SK-N-SH treated with all-trans-retinoic acid at 6 μM for 48 hours (cell line): Measurements from ENCODE around the gene STK26.

Source experiments
- ARNTL ChIP-seq: fragments of 450-650 bp; formaldehyde crosslinking; IDR thresholded peaks from 2 replicates; pipeline ENCODE4 v1.5.0; 2020; ENCODE audit warnings: low read depth, mild to moderate bottlenecking, moderate library complexity, borderline replicate concordance
- GLIS3 ChIP-seq: fragments of 250-450 bp; sonication (Bioruptor Pico); IDR thresholded peaks from 2 replicates; pipeline ENCODE4 v1.5.0; 2020; ENCODE audit warnings: mild to moderate bottlenecking, moderate library complexity
- OSR1 ChIP-seq: fragments of 250-450 bp; sonication (Bioruptor Pico); IDR thresholded peaks from 2 replicates; pipeline ENCODE4 v1.8.0; 2022; ENCODE audit warnings: moderate library complexity, mild to moderate bottlenecking, inconsistent platforms

GRCh38 chrX:132022198-132022966 is 720 bp upstream of the STK26 start:
- TF ChIP-seq OSR1 (CRISPR knock-in tag), result no peak
- no peak for TF ChIP-seq GLIS3 (CRISPR knock-in tag)
- no peak for TF ChIP-seq ARNTL (CRISPR knock-in tag)
